Adipose tissue (tissue), 3 donors: Measurements from ENCODE around the gene LAMB1. TPM values are rescaled to one million over a fixed set of nuclear protein-coding genes. Genes with fewer than 3 reads are reported as not detected.

Experiments used
- H3K27ac ChIP-seq: one replicate; pipeline ENCODE4 v1.5.1; 2013; ENCODE audit warnings: low read depth, low read length
- WGBS, 3 donors: extraction: QIAGEN DNeasy Blood & Tissue Kit; methylation state at CpG; one replicate each; pipeline ENCODE4 v1.1.7; 2013; 5-methylcytosine and 5-hydroxymethylcytosine counted together
- polyA plus RNA-seq, 3 donors: library from polyadenylated mRNA; stranded (reverse); fragments of 200-250 nt; gene quantifications; one replicate each; pipeline ENCODE4 v1.2.3, GENCODE V29; 2013
- donor health status: healthy with polysubstance abuse.
- donor health status: Bipolar disorder and iron deficiency.
- donor health status: healthy.

Gene LAMB1
- polyA plus RNA-seq, 3 donors: 86.0 to 249 (median 233) TPM

DNA sequence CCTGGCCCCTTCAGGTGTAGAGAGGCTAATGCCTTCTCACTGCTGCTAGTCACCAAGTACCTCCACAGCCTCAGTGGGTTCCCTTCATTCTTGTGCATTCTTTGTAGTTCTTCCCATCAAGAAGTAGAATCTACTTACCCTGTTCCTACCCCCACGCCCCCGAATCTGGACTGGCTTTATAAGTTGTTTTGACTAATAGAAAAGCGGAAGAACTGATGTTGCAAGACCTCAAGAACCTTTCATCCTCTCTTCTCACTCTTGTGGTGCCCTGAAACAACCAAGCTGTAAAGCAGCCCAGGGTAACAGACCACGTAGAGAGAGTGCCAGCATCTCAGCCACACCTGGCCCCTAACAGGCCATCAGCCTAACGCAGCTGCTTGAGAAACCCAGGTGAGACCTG lies 23.2 kb upstream of the LAMB1 start:
- no peak overlapping the region for H3K27ac ChIP-seq
- WGBS, 3 donors: 80 to 98% (median 92%) methylated on average over 5 of the region's 5 CpGs

- 87 to 92% (median 89%) methylated on average over 6 of the region's 6 CpGs for WGBS, 3 donors
- no peak overlapping the region for H3K27ac ChIP-seq
These were observed 21.6 kb upstream of the LAMB1 start for GRCh38 chr7:108024538-108024937.

GRCh38 chr7:108020585-108020984 lies 17.6 kb upstream of the LAMB1 start:
- 69 to 93% (median 77%) methylated on average over 2 of the region's 2 CpGs for WGBS, 3 donors
- no peak overlapping the region for H3K27ac ChIP-seq

DNA sequence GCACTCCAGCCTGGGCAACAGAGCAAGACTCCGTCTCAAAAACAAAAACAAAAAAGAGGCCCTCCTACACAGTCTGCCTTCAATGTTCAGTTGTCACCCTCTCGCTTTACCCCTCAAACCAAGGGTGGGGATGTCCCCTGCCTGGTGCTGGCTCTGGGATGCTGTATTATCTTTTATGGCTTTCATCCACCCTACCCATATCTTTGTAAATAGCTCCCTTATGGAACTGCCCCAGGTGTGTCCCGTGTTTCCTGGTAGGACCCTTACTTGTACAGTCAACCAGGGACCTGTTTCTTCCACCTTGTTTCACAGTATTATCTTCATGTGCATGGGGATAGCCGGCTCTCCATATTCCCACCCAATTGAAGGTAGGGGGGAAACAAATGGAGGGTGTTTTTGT lies 15.7 kb upstream of the LAMB1 start:
- 91 to 94% (median 92%) methylated on average over 4 of the region's 4 CpGs for WGBS, 3 donors
- H3K27ac ChIP-seq: no peak overlapping the region

DNA sequence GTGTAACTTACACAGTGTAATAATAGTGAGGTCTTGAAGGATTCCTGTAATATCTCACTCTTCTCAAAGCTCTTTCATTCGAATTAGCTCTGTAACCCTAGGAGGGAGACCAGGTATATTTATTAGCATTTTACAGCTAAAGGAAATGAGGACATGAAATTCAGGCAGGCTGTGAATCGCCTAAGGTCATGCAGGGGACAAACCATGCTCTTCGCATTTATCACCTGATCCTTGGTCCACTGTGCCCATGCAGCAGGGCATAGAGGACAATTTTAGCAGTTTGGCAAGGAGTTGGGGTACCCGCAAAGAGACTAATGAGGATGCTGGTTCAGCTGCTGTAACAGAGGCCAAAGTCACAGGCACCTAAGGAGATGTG lies 14.8 kb upstream of the LAMB1 start:
- no peak overlapping the region for H3K27ac ChIP-seq
- WGBS, 3 donors: 87 to 88% (median 87%) methylated on average over 4 of the region's 4 CpGs

GRCh38 chr7:108016841-108017775 lies 14.1 kb upstream of the LAMB1 start:
- 44 to 74% (median 74%) methylated on average over 2 of the region's 2 CpGs for WGBS, 3 donors
- H3K27ac ChIP-seq: no peak overlapping the region

DNA sequence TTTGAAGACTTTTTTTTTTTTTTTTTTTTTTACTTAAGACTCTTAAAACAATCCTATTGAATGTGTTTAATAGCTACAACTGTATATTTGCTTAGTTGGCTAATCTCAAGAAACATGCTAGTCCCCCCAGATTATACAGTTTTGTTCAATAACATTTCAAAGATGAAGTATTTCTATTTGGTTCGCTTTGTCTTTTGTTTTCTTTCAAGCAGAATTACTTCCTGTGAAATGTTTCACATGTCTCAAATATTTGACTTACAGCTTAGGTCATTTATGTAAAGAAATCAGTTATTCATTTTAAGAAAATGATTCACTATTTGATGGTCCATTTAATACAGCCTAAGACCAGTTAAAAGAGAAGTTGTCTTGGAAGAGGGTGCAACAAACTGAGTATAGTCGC lies 12.8 kb upstream of the LAMB1 start:
- 67 to 90% (median 88%) methylated on average over 2 of the region's 2 CpGs for WGBS, 3 donors

DNA sequence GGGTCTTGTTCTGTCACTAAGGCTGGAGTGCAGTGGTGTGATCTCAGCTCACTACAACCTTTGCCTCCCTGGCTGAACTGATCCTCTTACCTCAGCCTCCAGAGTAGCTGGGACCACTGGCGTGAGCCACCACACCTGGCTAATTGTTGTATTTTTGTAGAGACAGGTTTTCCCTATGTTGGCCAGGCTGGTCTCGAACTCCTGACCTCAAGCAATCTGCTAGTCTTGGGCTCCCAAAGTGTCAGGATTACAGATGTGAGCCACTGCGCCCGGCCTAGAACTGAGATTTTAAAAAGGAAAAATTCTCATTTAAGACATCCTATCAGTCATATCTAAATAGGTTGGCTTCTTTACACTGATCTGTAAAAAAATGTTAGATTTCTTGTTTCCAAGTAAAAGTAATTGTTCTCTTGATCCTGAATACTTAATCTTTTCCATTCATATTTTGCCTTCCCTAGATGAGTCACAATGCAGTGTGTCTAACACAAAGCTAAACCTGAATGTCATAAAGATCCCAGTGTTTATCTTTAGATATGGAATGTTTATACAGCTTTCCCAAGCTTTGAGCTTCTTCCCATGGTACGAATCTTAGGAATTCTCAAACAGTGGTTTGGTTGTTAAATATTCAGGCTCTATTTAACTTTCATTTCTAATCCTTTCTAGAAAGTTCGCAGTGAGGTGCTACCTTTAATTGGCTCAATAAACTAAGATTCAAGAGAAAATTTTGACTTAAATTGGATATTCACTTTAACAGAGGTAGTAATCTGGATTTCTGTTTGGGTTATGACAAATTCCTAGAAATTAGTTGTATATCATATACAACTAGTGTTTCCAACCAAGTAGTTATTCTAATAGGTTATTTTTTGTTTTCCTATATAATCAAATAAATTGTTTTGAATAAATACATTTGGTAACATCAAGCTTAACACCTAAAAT lies 12.1 kb upstream of the LAMB1 start:
- H3K27ac ChIP-seq: no peak overlapping the region
- WGBS, 3 donors: 67 to 92% (median 85%) methylated on average over 6 of the region's 6 CpGs

More for the DNA sequence above, 12.8 kb upstream of the LAMB1 start:
- no peak overlapping the region for H3K27ac ChIP-seq

- 36 to 71% (median 39%) methylated on average over 2 of the region's 2 CpGs for WGBS, 3 donors
- H3K27ac ChIP-seq: no peak overlapping the region
These were observed 11.3 kb upstream of the LAMB1 start for GRCh38 chr7:108014215-108014614.

DNA sequence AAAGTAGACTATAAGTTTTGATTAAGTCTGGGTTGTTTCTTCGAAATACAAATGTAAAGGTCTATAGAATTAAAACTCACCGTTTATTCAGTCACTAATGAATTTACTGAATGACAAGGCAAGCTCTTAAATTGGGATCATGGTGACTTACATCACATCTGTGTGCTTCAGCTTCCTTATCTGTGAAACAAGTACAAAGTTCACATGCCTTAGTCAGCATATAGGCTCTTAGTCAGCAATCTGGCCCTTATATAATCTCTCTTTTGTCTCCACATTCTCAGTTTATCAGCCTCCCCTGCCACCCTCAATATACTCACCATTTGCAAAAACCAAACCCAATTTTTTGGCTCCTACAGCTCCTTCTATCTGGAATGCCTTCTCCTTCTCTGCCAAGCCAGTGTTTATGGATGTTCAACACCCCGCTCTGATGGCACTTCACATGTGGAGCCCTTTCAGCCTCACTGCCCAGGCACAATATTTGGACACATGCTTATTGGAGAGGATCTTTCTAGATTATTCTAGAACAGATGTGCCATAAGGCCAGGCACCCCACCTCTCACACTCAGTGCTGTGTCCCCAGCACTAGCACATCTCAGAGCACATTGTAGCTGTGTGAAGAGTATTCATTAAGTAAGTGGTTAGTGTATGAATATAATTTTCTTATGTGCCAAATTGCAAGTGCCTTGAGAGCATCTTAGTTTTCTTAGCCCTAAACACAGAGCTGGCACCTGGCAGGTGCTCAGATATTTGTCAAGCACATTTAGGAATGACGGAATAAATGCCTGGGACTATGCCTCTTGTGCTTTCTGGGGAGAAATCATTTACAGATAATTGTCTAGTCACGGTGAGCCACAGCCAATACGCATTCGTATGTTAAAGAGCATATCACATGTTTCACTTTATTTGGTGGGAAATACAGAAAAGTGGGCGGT lies 9.8 kb upstream of the LAMB1 start:
- WGBS, 3 donors: 81 to 92% (median 84%) methylated on average over 8 of the region's 8 CpGs
- H3K27ac ChIP-seq: no peak overlapping the region

- 38 to 91% (median 91%) methylated on average over 1 of the region's 1 CpG for WGBS, 3 donors
- H3K27ac ChIP-seq: no peak overlapping the region
These were observed 7.4 kb upstream of the LAMB1 start for GRCh38 chr7:108010377-108010776.

GRCh38 chr7:108009873-108010272 lies 6.9 kb upstream of the LAMB1 start:
- H3K27ac ChIP-seq: no peak overlapping the region
- 87 to 90% (median 87%) methylated on average over 4 of the region's 4 CpGs for WGBS, 3 donors

- no peak overlapping the region for H3K27ac ChIP-seq
These were observed 5.9 kb upstream of the LAMB1 start for GRCh38 chr7:108008827-108009226.

GRCh38 chr7:108008240-108008639 lies 5.3 kb upstream of the LAMB1 start:
- no peak overlapping the region for H3K27ac ChIP-seq
- 85 to 92% (median 87%) methylated on average over 4 of the region's 4 CpGs for WGBS, 3 donors

DNA sequence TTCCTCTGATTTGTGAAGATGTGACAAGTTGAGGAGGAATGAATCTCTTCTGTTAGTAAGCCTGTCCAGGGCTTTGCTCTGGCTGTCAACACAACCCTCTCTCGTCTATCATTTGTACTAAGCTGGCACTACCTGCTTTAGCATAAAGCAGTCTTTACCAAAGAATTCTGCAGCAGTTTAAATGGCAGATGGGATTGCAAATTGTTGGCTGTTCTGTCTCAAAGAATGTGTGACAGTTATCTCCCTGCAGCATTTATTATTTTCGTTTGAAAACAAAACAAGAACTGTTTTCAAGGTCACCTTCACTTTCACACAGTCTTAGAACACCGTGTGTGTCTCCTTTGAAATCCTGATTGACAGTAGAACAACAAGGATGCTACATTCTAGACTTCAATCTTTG lies 4.8 kb upstream of the LAMB1 start:
- WGBS, 3 donors: 47 to 79% (median 78%) methylated on average over 3 of the region's 3 CpGs
- H3K27ac ChIP-seq: no peak overlapping the region

- 66 to 80% (median 77%) methylated on average over 3 of the region's 3 CpGs for WGBS, 3 donors
- H3K27ac ChIP-seq: no peak overlapping the region
These were observed 4.3 kb upstream of the LAMB1 start for GRCh38 chr7:108007261-108007660.

- WGBS, 3 donors: 35 to 46% (median 44%) methylated on average over 13 of the region's 13 CpGs
- no peak overlapping the region for H3K27ac ChIP-seq
These were observed 1.5 kb upstream of the LAMB1 start for GRCh38 chr7:108004220-108005142.
